HepG2 (cell line): ENCODE measurements around the gene PERCC1. TPM values are rescaled to one million over a fixed set of nuclear protein-coding genes. Genes with fewer than 3 reads are reported as not detected.

Experiments used
- ARID2 ChIP-seq: sonication (generic); formaldehyde crosslinking; IDR thresholded peaks from 2 replicates; pipeline ENCODE4 v1.8.1; 2022; ENCODE audit warnings: mild to moderate bottlenecking, missing genetic modification reagents, borderline replicate concordance
- ATF7 ChIP-seq, 2 experiments: fragments of 450-650 bp in 1 of 2; sonication (generic) in 1 of 2; formaldehyde crosslinking in 1 of 2; IDR thresholded peaks; 2 replicates each; pipeline versions ENCODE4 v1.4.0 to v1.6.1; 2016 to 2020; ENCODE audit warnings: antibody characterized with exemption in 1 of 2, mild to moderate bottlenecking in 1 of 2, missing genetic modification reagents in 1 of 2
- DZIP1 ChIP-seq: sonication (generic); formaldehyde crosslinking; IDR thresholded peaks from 2 replicates; pipeline ENCODE4 v1.5.0; 2020; ENCODE audit warnings: mild to moderate bottlenecking, missing genetic modification reagents
- HDAC2 ChIP-seq: sonication (generic); formaldehyde crosslinking; IDR thresholded peaks from 2 replicates; pipeline ENCODE4 v1.4.0; 2020; ENCODE audit warnings: missing genetic modification reagents
- HHEX ChIP-seq: IDR thresholded peaks from 2 replicates; pipeline ENCODE4 v1.6.1; 2016; ENCODE audit warnings: control low read depth
- HNRNPK ChIP-seq: fragments of 200-400 bp; formaldehyde crosslinking; IDR thresholded peaks from 2 replicates; pipeline ENCODE4 v1.6.1; 2018; ENCODE audit warnings: low read length, low read depth, moderate library complexity, mild to moderate bottlenecking; ENCODE audit not compliant: poor library complexity, severe bottlenecking
- TCF7L2 ChIP-seq: IDR thresholded peaks from 2 replicates; pipeline ENCODE4 v1.6.1; 2011; ENCODE audit warnings: mild to moderate bottlenecking, low read depth, low read length, moderate library complexity
- U2AF1 ChIP-seq: fragments of 200-400 bp; formaldehyde crosslinking; optimal IDR thresholded peaks from 2 replicates; pipeline ENCODE3; 2017; ENCODE audit warnings: mild to moderate bottlenecking, low read depth, low read length
- ZFP36 ChIP-seq: fragments of 150-350 bp; IDR thresholded peaks from 2 replicates; pipeline ENCODE4 v1.6.1; 2018; ENCODE audit warnings: borderline replicate concordance, low read length, low read depth; ENCODE audit not compliant: partially characterized antibody
- ZNF550 ChIP-seq: sonication (generic); formaldehyde crosslinking; IDR thresholded peaks from 2 replicates; pipeline ENCODE4 v1.4.0; 2020; ENCODE audit warnings: mild to moderate bottlenecking, missing genetic modification reagents, borderline replicate concordance
- ZNF574 ChIP-seq: sonication (generic); formaldehyde crosslinking; IDR thresholded peaks from 2 replicates; pipeline ENCODE4 v1.4.0; 2020; ENCODE audit warnings: missing genetic modification reagents
- ZNF687 ChIP-seq: sonication (generic); formaldehyde crosslinking; IDR thresholded peaks from 2 replicates; pipeline ENCODE4 v1.5.1; 2020; ENCODE audit warnings: mild to moderate bottlenecking, missing genetic modification reagents, moderate library complexity
- polyA plus RNA-seq, 8 experiments: library from polyadenylated mRNA; depleted of rRNA in 3 of 8; stranded (reverse) in 7 of 8; unstranded in 1 of 8; fragments of >200 nt; fragmentation: Illumina TruSeq in 4 of 8; extraction: Trizol in 4 of 8; gene quantifications; 2 replicates each; pipeline versions ENCODE4 v1.2.1 to v1.2.3, GENCODE V29; 2011 to 2016; ENCODE audit warnings: low read depth in 4 of 8, missing spikeins in 1 of 8, mixed read lengths in 1 of 8; ENCODE audit not compliant: insufficient read depth in 1 of 8
- total RNA-seq, 5 experiments: library from RNA; depleted of rRNA; stranded (reverse); fragments of >200 nt; fragmentation: Illumina TruSeq; extraction: Trizol; gene quantifications; 2 replicates each; pipeline ENCODE4 v1.2.3, GENCODE V29; 2016; ENCODE audit warnings: low read depth in 1 of 5
- TF ChIP-seq, protein P1 (sequence below): sonication (generic); formaldehyde crosslinking; IDR thresholded peaks from 2 replicates; pipeline ENCODE4 v1.9.0; 2022; ENCODE audit warnings: missing genetic modification reagents, mild to moderate bottlenecking, borderline replicate concordance

The PERCC1 gene
- total and polyA plus RNA-seq, 2 of the 13 experiments (the other 11 are each of a cell fraction or from before 2014, with no cell fraction given): 0.15 TPM; not detected in 1

DNA sequence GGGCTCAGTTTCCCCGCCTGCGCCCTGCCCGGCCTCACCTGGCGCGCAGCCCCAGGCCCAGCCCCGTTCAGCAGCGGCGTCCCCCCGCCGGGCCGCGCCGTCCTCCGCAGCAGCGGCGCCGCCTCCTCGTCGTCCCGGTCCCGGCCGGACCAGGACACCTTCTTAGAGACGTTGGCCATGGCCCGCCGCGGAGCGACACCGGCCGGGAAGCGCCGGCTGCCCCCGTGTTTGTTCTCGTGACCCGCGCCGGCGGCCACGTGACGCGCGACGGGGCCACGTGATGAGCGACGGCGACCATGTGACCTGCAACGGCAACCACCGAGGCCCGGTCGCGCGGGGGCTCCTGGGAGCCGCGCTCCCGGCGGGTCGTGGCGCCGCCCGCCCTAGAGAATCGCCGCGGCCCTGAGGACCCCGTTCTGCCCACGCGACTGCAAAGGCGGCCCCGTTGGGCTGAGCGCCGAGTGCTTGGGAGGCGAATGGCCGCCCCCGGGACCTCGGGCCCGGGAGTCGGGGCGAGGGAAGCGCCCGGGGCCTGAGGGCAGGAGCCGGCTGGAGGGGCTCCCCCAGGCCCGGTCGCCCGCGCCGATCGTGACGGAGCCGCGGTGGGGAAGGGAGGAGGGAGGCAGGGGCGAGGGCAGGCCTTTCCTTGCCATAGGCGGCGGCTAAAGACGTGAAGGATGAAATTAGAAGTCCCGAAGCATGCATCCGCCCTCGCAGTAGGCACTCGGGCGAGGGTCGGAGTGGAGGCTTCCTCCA, 44.1 kb downstream of the PERCC1 start, which contains the start of gene CLCN7 (continued):
- TF ChIP-seq ZNF687 (CRISPR knock-in tag) (peak; percentile 97), ARID2 (CRISPR knock-in tag) (no peak), ZFP36 (no peak), ZNF550 (CRISPR knock-in tag) (no peak), HDAC2 (CRISPR knock-in tag) (peak; percentile 90), TCF7L2 (no peak), ZNF574 (CRISPR knock-in tag) (peak; percentile 91), HNRNPK (peak; percentile 68), ATF7 (IDR thresholded peaks at IDR 0.05) (no peak), ATF7 (CRISPR knock-in tag; IDR thresholded peaks at IDR 0.05) (no peak; the same call in 1 of the 2 replicates), DZIP1 (CRISPR knock-in tag) (no peak; the same call in 1 of the 2 replicates), U2AF1 (no peak), HHEX (CRISPR knock-in tag) (no peak)
- TF ChIP-seq, protein P1, sequence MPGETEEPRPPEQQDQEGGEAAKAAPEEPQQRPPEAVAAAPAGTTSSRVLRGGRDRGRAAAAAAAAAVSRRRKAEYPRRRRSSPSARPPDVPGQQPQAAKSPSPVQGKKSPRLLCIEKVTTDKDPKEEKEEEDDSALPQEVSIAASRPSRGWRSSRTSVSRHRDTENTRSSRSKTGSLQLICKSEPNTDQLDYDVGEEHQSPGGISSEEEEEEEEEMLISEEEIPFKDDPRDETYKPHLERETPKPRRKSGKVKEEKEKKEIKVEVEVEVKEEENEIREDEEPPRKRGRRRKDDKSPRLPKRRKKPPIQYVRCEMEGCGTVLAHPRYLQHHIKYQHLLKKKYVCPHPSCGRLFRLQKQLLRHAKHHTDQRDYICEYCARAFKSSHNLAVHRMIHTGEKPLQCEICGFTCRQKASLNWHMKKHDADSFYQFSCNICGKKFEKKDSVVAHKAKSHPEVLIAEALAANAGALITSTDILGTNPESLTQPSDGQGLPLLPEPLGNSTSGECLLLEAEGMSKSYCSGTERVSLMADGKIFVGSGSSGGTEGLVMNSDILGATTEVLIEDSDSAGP: peak; percentile 67
